Calu3 (cell line): Measurements from ENCODE around the gene MBD1. TPM values are rescaled to one million over a fixed set of nuclear protein-coding genes. Genes with fewer than 3 reads are reported as not detected.

Experiments used
- BruUV-seq: library from RNA; stranded (reverse); fragments of 400-500 nt; replicated peaks from 2 replicates; lab custom pipeline; 2021; lab: Mats Ljungman, UMichigan
- CTCF ChIA-PET: fragments of 300-600 bp; sonication (Branson Sonifier 250); formaldehyde crosslinking; loops from one replicate; lab custom pipeline; 2022; ENCODE audit warnings: antibody characterized with exemption; lab: Charles Lee
- DNase-seq: peaks from one replicate; pipeline ENCODE4 v3.0.0; 2022
- H3K27ac Mint-ChIP-seq: one replicate; pipeline ENCODE4 v1.8.0; 2022; ENCODE audit warnings: mixed read lengths; ENCODE audit not compliant: unreplicated experiment
- H3K27me3 Mint-ChIP-seq: one replicate; pipeline ENCODE4 v1.8.0; 2022; ENCODE audit warnings: mixed read lengths; ENCODE audit not compliant: unreplicated experiment
- H3K36me3 Mint-ChIP-seq: one replicate; pipeline ENCODE4 v1.8.0; 2022; ENCODE audit warnings: mild to moderate bottlenecking, moderate library complexity, mixed read lengths; ENCODE audit not compliant: insufficient read depth, unreplicated experiment
- H3K4me1 Mint-ChIP-seq: one replicate; pipeline ENCODE4 v1.8.0; 2022; ENCODE audit warnings: mild to moderate bottlenecking, low read depth, mixed read lengths; ENCODE audit not compliant: unreplicated experiment
- H3K4me3 Mint-ChIP-seq: one replicate; pipeline ENCODE4 v1.8.0; 2022; ENCODE audit warnings: mild to moderate bottlenecking, low read depth, moderate library complexity, mixed read lengths; ENCODE audit not compliant: unreplicated experiment
- H3K9me3 Mint-ChIP-seq: one replicate; pipeline ENCODE4 v1.8.0; 2022; ENCODE audit warnings: low read depth, mixed read lengths; ENCODE audit not compliant: unreplicated experiment
- intact Hi-C: fragments of 100-400 bp; cut with micrococcal nuclease; formaldehyde crosslinking; loops from one replicate; pipeline ENCODE4 v1.10.0; 2022; ENCODE audit not compliant: unreplicated experiment
- total RNA-seq: library from RNA; stranded (reverse); gene quantifications from 2 replicates; pipeline ENCODE4 v1.2.3, GENCODE V29; 2022
- TF ChIP-seq, protein P1 (sequence below): fragments of 200-600 bp; IDR thresholded peaks from one replicate; pipeline ENCODE4 v1.8.0; 2022; ENCODE audit warnings: antibody characterized with exemption; ENCODE audit not compliant: unreplicated experiment

The MBD1 gene
- total RNA-seq, 1 experiment from 2014 or later, result 70.5 TPM

DNA sequence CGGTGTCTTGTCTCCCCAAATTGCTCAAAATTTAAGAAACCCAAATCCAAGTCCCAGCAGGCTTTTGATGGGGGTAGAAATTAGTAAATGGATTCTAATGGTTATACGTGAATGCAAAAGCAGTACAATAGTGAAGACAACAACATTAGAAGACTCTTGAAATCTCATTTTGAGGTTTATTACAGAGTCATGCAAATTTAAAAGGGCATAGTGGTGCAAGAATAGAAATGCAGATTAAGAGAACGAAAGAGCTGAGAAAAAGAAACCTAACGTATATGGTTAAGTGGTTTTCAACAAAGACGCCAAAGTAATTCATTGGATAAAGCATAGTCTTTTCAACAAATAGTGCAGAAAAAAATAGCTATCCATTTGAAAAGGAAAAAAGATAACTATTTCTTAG is 39.4 kb upstream of the MBD1 start:
- TF ChIP-seq, protein P1, sequence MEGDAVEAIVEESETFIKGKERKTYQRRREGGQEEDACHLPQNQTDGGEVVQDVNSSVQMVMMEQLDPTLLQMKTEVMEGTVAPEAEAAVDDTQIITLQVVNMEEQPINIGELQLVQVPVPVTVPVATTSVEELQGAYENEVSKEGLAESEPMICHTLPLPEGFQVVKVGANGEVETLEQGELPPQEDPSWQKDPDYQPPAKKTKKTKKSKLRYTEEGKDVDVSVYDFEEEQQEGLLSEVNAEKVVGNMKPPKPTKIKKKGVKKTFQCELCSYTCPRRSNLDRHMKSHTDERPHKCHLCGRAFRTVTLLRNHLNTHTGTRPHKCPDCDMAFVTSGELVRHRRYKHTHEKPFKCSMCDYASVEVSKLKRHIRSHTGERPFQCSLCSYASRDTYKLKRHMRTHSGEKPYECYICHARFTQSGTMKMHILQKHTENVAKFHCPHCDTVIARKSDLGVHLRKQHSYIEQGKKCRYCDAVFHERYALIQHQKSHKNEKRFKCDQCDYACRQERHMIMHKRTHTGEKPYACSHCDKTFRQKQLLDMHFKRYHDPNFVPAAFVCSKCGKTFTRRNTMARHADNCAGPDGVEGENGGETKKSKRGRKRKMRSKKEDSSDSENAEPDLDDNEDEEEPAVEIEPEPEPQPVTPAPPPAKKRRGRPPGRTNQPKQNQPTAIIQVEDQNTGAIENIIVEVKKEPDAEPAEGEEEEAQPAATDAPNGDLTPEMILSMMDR, result no peak
- intact Hi-C loops, result no loop called here
- BruUV-seq, result no TSS peak
- Mint-ChIP-seq H3K9me3 (no peaks in the 10 kb centered on the region), H3K4me1 (no peaks in the 10 kb centered on the region), H3K27ac (no peak overlapping the region), H3K36me3 (no peaks in the 10 kb centered on the region), H3K27me3 (peaks cover 61% of the 10 kb centered on the region), H3K4me3 (no peak overlapping the region)
- no peak for DNase-seq
- CTCF ChIA-PET, result interaction anchor here (0.5 kb wide), 1 partner anchor 1987 kb away, joined by 5 read pairs; no protein-coding TSS in a partner anchor

DNA sequence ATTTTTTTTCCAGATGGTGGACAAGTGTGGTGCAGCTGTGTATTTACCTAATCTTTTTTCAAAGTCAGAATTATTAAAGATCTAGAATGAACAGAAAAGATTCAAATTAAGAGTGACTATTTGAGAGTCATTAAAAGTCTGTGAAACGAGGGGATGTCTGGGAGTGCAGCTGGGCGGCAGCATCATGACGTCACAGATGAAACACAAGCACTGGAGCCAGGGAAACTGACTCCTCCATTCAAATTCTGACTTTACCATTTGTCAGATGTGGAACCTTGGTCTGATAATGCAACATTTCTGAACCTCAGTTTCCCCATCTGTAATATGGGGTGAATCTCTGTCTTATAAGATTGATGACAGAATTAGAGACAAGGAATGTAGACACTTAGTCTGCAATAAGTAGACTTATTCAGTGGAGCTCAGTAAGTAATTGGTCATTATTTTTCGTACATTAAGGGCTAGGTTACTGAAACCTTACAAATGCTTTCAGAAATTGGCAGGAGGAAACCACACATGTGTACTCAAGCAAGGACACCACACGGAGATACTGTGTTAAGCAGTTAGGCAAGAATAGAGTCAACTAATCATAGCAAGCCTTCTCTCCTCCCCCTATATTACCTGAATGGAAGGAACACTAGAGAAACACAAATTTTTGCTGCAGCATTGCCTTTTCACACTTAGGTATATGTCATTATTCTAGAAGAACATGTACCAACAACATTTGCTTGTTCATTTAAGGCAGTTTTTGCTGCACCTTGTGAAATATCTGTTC is 34.0 kb upstream of the MBD1 start:
- CTCF ChIA-PET, result no interaction called here
- BruUV-seq, result no TSS peak
- H3K4me1 Mint-ChIP-seq, result peaks cover 9% of the 10 kb centered on the region
- H3K9me3 Mint-ChIP-seq, result no peaks in the 10 kb centered on the region
- H3K27ac Mint-ChIP-seq, result no peak overlapping the region
- intact Hi-C loops, result no loop called here
- no peak for DNase-seq
- no peak overlapping the region for H3K4me3 Mint-ChIP-seq
- no peaks in the 10 kb centered on the region for H3K36me3 Mint-ChIP-seq
- TF ChIP-seq, protein P1, result no peak
- H3K27me3 Mint-ChIP-seq, result peaks cover 18% of the 10 kb centered on the region

DNA sequence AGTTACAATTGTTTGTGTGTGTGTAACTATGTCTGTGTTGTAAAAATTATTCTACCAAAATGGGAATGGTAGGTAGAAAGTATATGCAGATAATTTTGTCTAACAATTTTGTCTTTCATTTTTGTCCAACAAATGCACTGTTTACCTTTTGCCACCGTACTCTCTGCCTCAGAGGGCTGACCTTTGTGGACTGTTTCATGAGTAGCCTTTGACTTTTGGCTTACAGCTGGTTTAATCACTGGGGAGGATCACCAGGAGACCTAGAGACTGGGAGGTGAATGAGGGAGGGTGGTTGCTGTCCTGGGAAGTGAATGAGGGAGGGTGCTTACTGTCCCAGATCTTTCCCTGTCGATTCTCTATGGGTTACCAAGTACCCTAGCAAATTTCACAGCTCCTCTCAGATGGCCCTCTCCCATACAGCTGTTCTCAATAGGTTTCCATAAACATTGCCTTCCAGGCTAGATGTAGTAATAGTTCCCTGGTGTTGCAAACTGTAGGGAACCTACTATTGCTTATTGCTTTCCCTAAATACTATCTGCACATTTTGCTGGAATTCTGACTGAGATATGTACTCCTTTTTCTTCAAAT is 32.6 kb upstream of the MBD1 start:
- peaks cover 7% of the 10 kb centered on the region for H3K27me3 Mint-ChIP-seq
- CTCF ChIA-PET, result no interaction called here
- peaks cover 14% of the 10 kb centered on the region for H3K4me1 Mint-ChIP-seq
- H3K27ac Mint-ChIP-seq, result no peak overlapping the region
- no peak for DNase-seq
- H3K9me3 Mint-ChIP-seq, result no peaks in the 10 kb centered on the region
- TF ChIP-seq, protein P1, result no peak
- no peak overlapping the region for H3K4me3 Mint-ChIP-seq
- intact Hi-C loops, result no loop called here
- BruUV-seq, result no TSS peak
- no peaks in the 10 kb centered on the region for H3K36me3 Mint-ChIP-seq

DNA sequence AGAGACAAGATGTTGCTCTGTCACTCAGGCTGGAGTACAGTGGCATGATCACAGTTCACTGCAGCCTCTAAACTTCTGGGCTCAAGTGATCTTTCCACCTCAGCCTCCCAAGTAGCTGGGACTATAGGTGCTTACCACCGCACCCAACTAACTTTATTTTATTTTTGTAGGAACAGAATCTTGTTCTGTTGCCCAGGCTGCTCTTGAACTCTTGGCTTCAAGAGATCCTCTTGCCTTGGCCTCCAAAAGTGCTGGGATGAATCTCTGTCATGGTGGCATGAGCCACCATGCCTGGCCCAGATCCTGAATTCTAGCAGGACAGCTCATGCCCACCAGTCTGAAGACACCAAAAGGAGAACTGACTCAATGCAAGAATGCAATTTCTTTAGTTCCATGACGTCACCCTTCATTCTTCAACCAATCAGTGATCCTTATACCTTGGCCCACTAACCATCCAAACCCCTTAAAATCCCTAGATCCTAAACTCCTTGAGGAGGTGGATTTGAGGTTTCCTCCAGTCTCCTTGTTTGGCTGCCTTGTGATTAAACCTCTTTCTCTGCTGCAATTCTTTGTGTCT is 31.8 kb upstream of the MBD1 start:
- Mint-ChIP-seq H3K4me1 (peaks cover 22% of the 10 kb centered on the region), H3K27me3 (no peaks in the 10 kb centered on the region), H3K9me3 (no peaks in the 10 kb centered on the region), H3K27ac (no peak overlapping the region), H3K4me3 (no peak overlapping the region), H3K36me3 (peaks cover 1% of the 10 kb centered on the region)
- intact Hi-C loops, result no loop called here
- TF ChIP-seq, protein P1, result no peak
- no TSS peak for BruUV-seq
- no peak for DNase-seq
- CTCF ChIA-PET, result no interaction called here
